AG09319 (cell line): Measurements from ENCODE around the gene DMAP1.
"Not testable (repeated sequence)": the region's sequence is repeated elsewhere in the genome, so short reads cannot be mapped to it uniquely, and the experiment has no call there.

Experiments used
- DNase-seq: peaks from one replicate; pipeline ENCODE4 v3.0.0-alpha.2; 2010; ENCODE audit warnings: low read depth; ENCODE audit errors: extremely low read depth
- CTCF ChIP-seq: IDR thresholded peaks from 2 replicates; pipeline ENCODE4 v1.5.1; 2011; ENCODE audit warnings: low read depth, mild to moderate bottlenecking, inconsistent platforms, low read length, moderate library complexity

The DMAP1 gene

GRCh38 chr1:44213222-44214112 is at the start of gene DMAP1:
TSS of gene DMAP1 (plus strand) at chr1:44213471. CDS start at chr1:44213754, 283 bp downstream.
- DNase-seq = peak; percentile 50
- peak; percentile 15 for TF ChIP-seq CTCF

DNA sequence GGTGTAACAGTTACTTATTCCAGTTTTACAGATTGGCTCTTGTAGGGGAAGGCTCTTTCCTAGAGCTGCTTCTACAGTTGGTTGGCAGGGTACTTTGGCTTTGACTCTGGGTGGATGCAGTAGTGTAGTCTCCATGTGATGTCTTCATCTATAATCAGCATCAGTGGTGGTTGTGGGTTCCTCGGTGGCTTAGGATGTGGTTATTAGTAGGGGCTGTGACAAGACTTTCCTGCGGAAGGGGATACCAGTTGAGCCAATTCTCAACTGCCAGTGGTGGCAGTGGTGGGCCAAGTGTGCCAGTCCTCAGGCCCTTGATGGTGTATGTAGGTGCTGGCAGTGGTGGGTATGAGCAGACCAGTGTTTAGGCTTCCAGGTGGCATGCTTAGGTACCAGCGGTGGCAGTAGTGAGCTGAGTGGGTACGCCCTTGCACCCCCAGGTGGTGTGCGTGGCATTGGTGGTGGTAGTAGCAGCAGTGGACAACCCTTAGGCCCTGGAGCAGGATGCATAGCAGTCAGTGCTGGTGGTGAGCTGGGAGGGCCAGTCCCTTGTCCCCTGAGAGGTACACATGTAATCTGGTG is 44.7 kb upstream of the DMAP1 start:
- no peak for DNase-seq
- no peak for TF ChIP-seq CTCF

- no peak; the same call in none of the 2 replicates for TF ChIP-seq CTCF
Observed at GRCh38 chr1:44170281-44170823, 42.9 kb upstream of the DMAP1 start.

DNA sequence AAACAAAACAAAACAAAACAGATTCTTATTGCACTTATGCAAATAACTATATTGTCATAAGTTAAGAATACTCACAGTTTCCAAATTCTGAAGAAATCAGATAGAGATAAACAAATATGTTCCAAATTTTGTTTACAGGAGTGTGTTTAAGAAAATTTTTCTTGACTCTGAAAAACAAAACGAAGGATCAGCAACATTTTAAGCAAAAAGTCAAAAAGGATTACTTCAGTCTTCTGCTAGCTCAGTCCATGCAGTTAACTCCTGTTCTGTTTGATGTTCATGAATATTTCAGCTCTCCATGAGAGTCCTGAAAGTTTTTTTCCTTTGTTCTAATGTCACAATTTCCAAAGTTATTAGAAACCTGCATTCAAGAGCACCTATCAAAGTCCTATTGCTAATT is 38.6 kb upstream of the DMAP1 start:
- no peak for DNase-seq
- no peak for TF ChIP-seq CTCF

More at GRCh38 chr1:44170281-44170823, 42.9 kb upstream of the DMAP1 start:
- DNase-seq = no peak

- TF ChIP-seq CTCF = no peak
- no peak for DNase-seq
Observed at GRCh38 chr1:44200336-44200735, 12.9 kb upstream of the DMAP1 start.

DNA sequence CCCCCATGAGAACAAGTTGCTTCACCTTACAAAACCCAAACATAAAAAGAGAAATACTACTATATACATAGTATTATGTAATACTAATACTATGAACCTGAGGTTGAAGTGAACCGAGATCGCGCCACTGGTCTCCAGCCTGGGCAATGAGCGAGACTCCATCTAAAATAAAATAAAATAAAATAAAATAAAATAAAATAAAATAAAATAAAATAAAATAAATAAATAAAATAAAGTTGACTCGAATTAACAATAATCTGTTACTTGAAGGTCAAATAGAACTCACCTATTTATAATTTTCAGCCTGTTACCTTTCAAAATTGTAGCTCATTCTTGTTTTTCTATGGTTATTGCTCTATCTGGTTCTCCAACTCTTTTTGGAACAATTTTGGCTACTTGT is 6.7 kb upstream of the DMAP1 start:
- not testable (repeated sequence) for DNase-seq

DNA sequence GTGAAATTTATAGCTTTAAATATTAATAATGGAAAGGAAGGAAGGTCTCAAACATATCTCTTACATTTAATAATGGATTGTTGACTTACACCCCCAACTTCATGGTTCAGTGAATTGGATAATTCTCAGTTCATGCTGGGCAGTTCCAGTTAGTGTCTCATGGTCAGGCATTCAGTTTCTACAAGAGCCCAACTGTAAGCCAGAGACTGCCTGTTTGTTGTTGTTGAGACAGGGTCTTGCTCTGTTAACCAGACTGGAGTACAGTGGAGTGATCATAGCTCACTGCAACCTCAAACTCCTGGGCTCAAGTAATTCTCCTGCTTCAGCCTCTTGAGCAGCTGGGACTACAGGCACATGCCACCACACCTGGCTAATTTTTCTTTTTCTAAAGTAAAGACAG is 5.0 kb upstream of the DMAP1 start:
- DNase-seq = no peak
- TF ChIP-seq CTCF = no peak
